Limb (tissue), 2 donors: ENCODE measurements around the gene MAP2K1.
"Not testable (repeated sequence)": the region's sequence is repeated elsewhere in the genome, so short reads cannot be mapped to it uniquely, and the experiment has no call there.

Experiments
- DNase-seq, 2 donors: peaks; one replicate each; pipeline ENCODE4 v3.0.0-alpha.2; 2016; ENCODE audit errors: extremely low spot score in 2 of 2

The MAP2K1 gene

GRCh38 chr15:66386204-66387123, at the start of gene MAP2K1:
MAP2K1 (plus strand) TSS chr15:66386912; CDS start chr15:66387348, 436 bp downstream.
- peak; percentile 99 for DNase-seq

GRCh38 chr15:66348530-66348929, 38.2 kb upstream of the MAP2K1 start:
- not testable (repeated sequence) for DNase-seq

GRCh38 chr15:66356077-66356358, 30.7 kb upstream of the MAP2K1 start:
- no peak for DNase-seq

- DNase-seq, result peak; percentile 93 to 97
Measured at GRCh38 chr15:66356359-66357236, 30.1 kb upstream of the MAP2K1 start, which contains the start of gene TIPIN. TIPIN (minus strand) TSS chr15:66356685; CDS start chr15:66352947, 3,738 bp downstream.

GRCh38 chr15:66359740-66360139, 27.0 kb upstream of the MAP2K1 start:
- DNase-seq, result no peak

- DNase-seq, result not testable (repeated sequence)
Measured at GRCh38 chr15:66361745-66362460, 24.8 kb upstream of the MAP2K1 start.

GRCh38 chr15:66362776-66363175, 23.9 kb upstream of the MAP2K1 start:
- no peak for DNase-seq

- DNase-seq, result no peak
Measured at GRCh38 chr15:66364944-66365528, 21.7 kb upstream of the MAP2K1 start.

- peak; percentile 28 to 38 for DNase-seq
Measured at GRCh38 chr15:66369773-66370651, 16.7 kb upstream of the MAP2K1 start.

- no peak for DNase-seq
Measured at GRCh38 chr15:66374179-66374578, 12.5 kb upstream of the MAP2K1 start.

GRCh38 chr15:66378814-66379430, 7.8 kb upstream of the MAP2K1 start:
- no peak for DNase-seq

- DNase-seq, result not testable (repeated sequence)
Measured at GRCh38 chr15:66381376-66381775, 5.3 kb upstream of the MAP2K1 start.

GRCh38 chr15:66387163-66388042, 691 bp downstream of the MAP2K1 start:
- DNase-seq, result peak in 1 of 2 donors; percentile 79

GRCh38 chr15:66388043-66388363, 1.3 kb downstream of the MAP2K1 start:
- DNase-seq, result no peak

- no peak for DNase-seq
Measured at GRCh38 chr15:66388576-66388975, 1.9 kb downstream of the MAP2K1 start.

- no peak for DNase-seq
Measured at GRCh38 chr15:66389098-66389858, 2.6 kb downstream of the MAP2K1 start.

GRCh38 chr15:66389859-66390381, 3.2 kb downstream of the MAP2K1 start:
- no peak for DNase-seq

- DNase-seq, result no peak
Measured at GRCh38 chr15:66390678-66391077, 4.0 kb downstream of the MAP2K1 start.
